ENCODE data around the gene RNF44.

RNF44 gene

GRCh38 chr5:176521699-176522263 lies 15.4 kb downstream of the RNF44 start:
- TF ChIP-seq CTCF (conservative IDR thresholded peaks at IDR 0.05; ENCODE audit: low read depth, low read length) = no peak
- no peak for DNase-seq (ENCODE audit: low read depth)
- H3K4me3 ChIP-seq (ENCODE audit: low read depth, low read length) = no peak overlapping the region

GRCh38 chr5:176521286-176521685 lies 15.9 kb downstream of the RNF44 start:
- DNase-seq (ENCODE audit: low read depth) = no peak
- no peak overlapping the region for H3K4me3 ChIP-seq (ENCODE audit: low read depth, low read length)
- no peak for TF ChIP-seq CTCF (conservative IDR thresholded peaks at IDR 0.05; ENCODE audit: low read depth, low read length)

- H3K4me3 ChIP-seq (ENCODE audit: low read depth, low read length) = no peak overlapping the region
- TF ChIP-seq CTCF (conservative IDR thresholded peaks at IDR 0.05; ENCODE audit: low read depth, low read length) = no peak
- DNase-seq (ENCODE audit: low read depth) = no peak
These were observed 17.1 kb downstream of the RNF44 start for GRCh38 chr5:176519810-176520720.

- H3K4me3 ChIP-seq (ENCODE audit: low read depth, low read length) = no peak overlapping the region
- no peak for DNase-seq (ENCODE audit: low read depth)
- TF ChIP-seq CTCF (conservative IDR thresholded peaks at IDR 0.05; ENCODE audit: low read depth, low read length) = no peak
These were observed 20.0 kb downstream of the RNF44 start for GRCh38 chr5:176517053-176517661.

GRCh38 chr5:176515396-176515795 lies 21.8 kb downstream of the RNF44 start:
- no peak for DNase-seq (ENCODE audit: low read depth)
- no peak overlapping the region for H3K4me3 ChIP-seq (ENCODE audit: low read depth, low read length)
- TF ChIP-seq CTCF (conservative IDR thresholded peaks at IDR 0.05; ENCODE audit: low read depth, low read length) = no peak

GRCh38 chr5:176514244-176514950 lies 22.8 kb downstream of the RNF44 start:
- DNase-seq (ENCODE audit: low read depth) = no peak
- no peak overlapping the region for H3K4me3 ChIP-seq (ENCODE audit: low read depth, low read length)
- no peak for TF ChIP-seq CTCF (conservative IDR thresholded peaks at IDR 0.05; ENCODE audit: low read depth, low read length)
